PC-3 (cell line): ENCODE measurements around the gene ADGRG3. TPM values are rescaled to one million over a fixed set of nuclear protein-coding genes. Genes with fewer than 3 reads are reported as not detected.

Experiments
- ATAC-seq: fragments of 200-7000 bp; cut with Tn5 transposase; 2 replicates; pipeline ENCODE4 v1.9.1; 2020; ENCODE audit warnings: mild to moderate bottlenecking, moderate library complexity
- BruUV-seq: library from RNA; stranded (reverse); fragments of 400-500 nt; replicated peaks from 2 replicates; lab custom pipeline; 2021; lab: Mats Ljungman, UMichigan
- CTCF ChIA-PET: fragments of 300-600 bp; sonication (Branson Sonifier 250); formaldehyde crosslinking; loops from one replicate; lab custom pipeline; 2022; ENCODE audit warnings: antibody characterized with exemption; lab: Charles Lee
- POLR2A ChIA-PET: fragments of 300-600 bp; sonication (Branson Sonifier 250); formaldehyde crosslinking; loops from one replicate; lab custom pipeline; 2022; ENCODE audit warnings: antibody characterized with exemption; ENCODE audit not compliant: unreplicated experiment; lab: Charles Lee
- DNase-seq: peaks from one replicate; pipeline ENCODE4 v3.0.0-alpha.2; 2015
- H2AFZ ChIP-seq: fragments of 300-600 bp; sonication (generic); 2 replicates; pipeline ENCODE4 v1.6.0; 2016; ENCODE audit warnings: antibody characterized with exemption, low read length
- H3F3A ChIP-seq: fragments of 300-600 bp; sonication (generic); one replicate; pipeline ENCODE4 v1.6.0; 2017; ENCODE audit warnings: antibody characterized with exemption, low read length, control low read depth, mild to moderate bottlenecking; ENCODE audit not compliant: unreplicated experiment
- H3K27ac ChIP-seq: fragments of 300-600 bp; sonication (generic); 2 replicates; pipeline ENCODE4 v1.5.1; 2016; ENCODE audit warnings: mild to moderate bottlenecking, low read length
- H3K27me3 ChIP-seq: fragments of 300-600 bp; sonication (generic); 2 replicates; pipeline ENCODE4 v1.6.1; 2016; ENCODE audit warnings: low read length, mixed read lengths
- H3K36me3 ChIP-seq: fragments of 300-600 bp; sonication (generic); 2 replicates; pipeline ENCODE4 v1.6.1; 2016; ENCODE audit warnings: low read depth, mixed run types, low read length, mixed read lengths
- H3K4me1 ChIP-seq: fragments of 300-600 bp; sonication (generic); 2 replicates; pipeline ENCODE4 v1.5.1; 2016; ENCODE audit warnings: low read length; ENCODE audit not compliant: insufficient read depth
- H3K4me2 ChIP-seq: fragments of 300-600 bp; sonication (generic); 2 replicates; pipeline ENCODE4 v1.6.0; 2016; ENCODE audit warnings: low read length
- H3K4me3 ChIP-seq: fragments of 300-600 bp; sonication (generic); 2 replicates; pipeline ENCODE4 v1.5.1; 2016; ENCODE audit warnings: mild to moderate bottlenecking, low read length, mixed read lengths
- H3K79me2 ChIP-seq: fragments of 300-600 bp; sonication (generic); 2 replicates; pipeline ENCODE4 v1.6.1; 2017; ENCODE audit warnings: low read length, mixed read lengths
- H3K9ac ChIP-seq: fragments of 300-600 bp; sonication (generic); 2 replicates; pipeline ENCODE4 v1.6.0; 2016; ENCODE audit warnings: mild to moderate bottlenecking, low read length
- H3K9me2 ChIP-seq: fragments of 300-600 bp; sonication (generic); replicated peaks from 2 replicates; pipeline ENCODE4 v1.6.1; 2016; ENCODE audit warnings: mixed run types, low read length, mixed read lengths
- H3K9me3 ChIP-seq: fragments of 300-600 bp; sonication (generic); 2 replicates; pipeline ENCODE4 v1.6.1; 2016; ENCODE audit warnings: low read length, mixed read lengths
- H4K20me1 ChIP-seq: fragments of 300-600 bp; sonication (generic); 2 replicates; pipeline ENCODE4 v1.6.1; 2016; ENCODE audit warnings: low read length, mixed read lengths
- EZH2 ChIP-seq: fragments of 300-600 bp; sonication (generic); IDR thresholded peaks from one replicate; pipeline ENCODE4 v1.6.1; 2017; ENCODE audit warnings: antibody characterized with exemption, mild to moderate bottlenecking, low read length; ENCODE audit not compliant: unreplicated experiment
- EZH2phosphoT487 ChIP-seq: fragments of 300-600 bp; sonication (generic); IDR thresholded peaks from 2 replicates; pipeline ENCODE4 v1.6.1; 2018; ENCODE audit warnings: mild to moderate bottlenecking, antibody characterized with exemption, low read length, borderline replicate concordance
- intact Hi-C: fragments of 100-400 bp; cut with micrococcal nuclease; formaldehyde crosslinking; loops from 2 replicates; pipeline ENCODE4 v1.9.0; 2023
- total RNA-seq: library from RNA; depleted of rRNA; stranded (reverse); fragments of >200 nt; gene quantifications from 2 replicates; pipeline ENCODE4 v1.2.3, GENCODE V29; 2014
- TF ChIP-seq, protein P1 (sequence below): fragments of 300-600 bp; sonication (generic); conservative IDR thresholded peaks from 2 replicates; pipeline ENCODE4 v1.5.1; 2017; ENCODE audit warnings: antibody characterized with exemption, low read depth, mild to moderate bottlenecking, low read length

Gene ADGRG3
- total RNA-seq, 1 experiment from 2014 or later, result not detected

DNA sequence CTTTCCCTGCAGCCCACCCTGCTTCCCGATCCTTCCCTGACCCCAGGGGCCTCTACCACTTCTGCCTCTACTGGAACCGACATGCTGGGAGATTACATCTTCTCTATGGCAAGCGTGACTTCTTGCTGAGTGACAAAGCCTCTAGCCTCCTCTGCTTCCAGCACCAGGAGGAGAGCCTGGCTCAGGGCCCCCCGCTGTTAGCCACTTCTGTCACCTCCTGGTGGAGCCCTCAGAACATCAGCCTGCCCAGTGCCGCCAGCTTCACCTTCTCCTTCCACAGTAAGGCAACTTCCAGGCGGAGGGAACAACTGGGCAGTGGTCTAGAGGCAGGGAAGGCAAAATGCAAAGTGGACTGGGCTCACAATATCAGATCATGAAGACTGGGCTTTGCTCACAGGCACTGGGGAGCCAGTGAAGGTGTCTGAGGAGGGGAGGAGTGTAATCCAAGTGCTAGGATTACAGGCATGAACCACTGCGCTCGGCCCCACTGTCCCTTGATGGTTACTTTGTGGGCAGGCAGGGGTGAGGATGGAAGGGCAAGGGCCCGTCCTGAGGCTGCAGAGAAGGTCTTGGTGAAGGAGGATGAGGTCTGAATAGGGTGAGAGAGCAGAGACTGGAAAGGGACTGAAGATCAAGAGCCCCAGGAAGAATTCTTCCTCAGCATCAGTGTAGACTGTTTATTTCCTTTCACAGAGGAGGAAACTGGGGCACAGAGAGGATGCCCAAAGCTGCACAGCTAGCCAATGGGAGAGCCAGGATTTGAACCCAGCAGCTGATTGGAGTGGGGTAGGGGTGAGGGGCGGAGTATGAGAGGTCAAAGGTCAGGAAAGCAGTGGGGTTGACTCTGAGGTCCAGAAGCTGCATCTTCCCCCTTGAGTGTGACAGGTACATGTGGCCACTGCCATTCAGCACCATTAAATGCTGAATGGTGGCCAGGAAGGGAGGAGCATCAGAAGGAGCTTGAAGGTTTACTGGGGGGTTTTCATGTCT lies 16.5 kb upstream of the ADGRG3 start:
- H3K4me2 ChIP-seq, result no peak overlapping the region
- H3K27ac ChIP-seq, result no peak overlapping the region
- H3K4me3 ChIP-seq, result no peak overlapping the region
- intact Hi-C loops, result no loop called here
- no peaks in the 10 kb centered on the region for H3K9me2 ChIP-seq
- peaks cover 15% of the 10 kb centered on the region for H3K36me3 ChIP-seq
- DNase-seq, result no peak
- BruUV-seq, result no TSS peak
- no peaks in the 10 kb centered on the region for H3K27me3 ChIP-seq
- H3K9ac ChIP-seq, result no peak overlapping the region
- no peaks in the 10 kb centered on the region for H4K20me1 ChIP-seq
- H3K9me3 ChIP-seq, result no peaks in the 10 kb centered on the region
- no peaks in the 10 kb centered on the region; the same call in 1 of the 2 replicates for H3K79me2 ChIP-seq
- H3F3A ChIP-seq, result no peaks in the 10 kb centered on the region
- CTCF ChIA-PET, result no interaction called here
- TF ChIP-seq, protein P1, sequence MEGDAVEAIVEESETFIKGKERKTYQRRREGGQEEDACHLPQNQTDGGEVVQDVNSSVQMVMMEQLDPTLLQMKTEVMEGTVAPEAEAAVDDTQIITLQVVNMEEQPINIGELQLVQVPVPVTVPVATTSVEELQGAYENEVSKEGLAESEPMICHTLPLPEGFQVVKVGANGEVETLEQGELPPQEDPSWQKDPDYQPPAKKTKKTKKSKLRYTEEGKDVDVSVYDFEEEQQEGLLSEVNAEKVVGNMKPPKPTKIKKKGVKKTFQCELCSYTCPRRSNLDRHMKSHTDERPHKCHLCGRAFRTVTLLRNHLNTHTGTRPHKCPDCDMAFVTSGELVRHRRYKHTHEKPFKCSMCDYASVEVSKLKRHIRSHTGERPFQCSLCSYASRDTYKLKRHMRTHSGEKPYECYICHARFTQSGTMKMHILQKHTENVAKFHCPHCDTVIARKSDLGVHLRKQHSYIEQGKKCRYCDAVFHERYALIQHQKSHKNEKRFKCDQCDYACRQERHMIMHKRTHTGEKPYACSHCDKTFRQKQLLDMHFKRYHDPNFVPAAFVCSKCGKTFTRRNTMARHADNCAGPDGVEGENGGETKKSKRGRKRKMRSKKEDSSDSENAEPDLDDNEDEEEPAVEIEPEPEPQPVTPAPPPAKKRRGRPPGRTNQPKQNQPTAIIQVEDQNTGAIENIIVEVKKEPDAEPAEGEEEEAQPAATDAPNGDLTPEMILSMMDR, result no peak
- TF ChIP-seq EZH2phosphoT487 (no peak), EZH2 (no peak)
- no peak overlapping the region for H2AFZ ChIP-seq
- no peak for ATAC-seq
- H3K4me1 ChIP-seq, result peaks cover 12% of the 10 kb centered on the region
- POLR2A ChIA-PET, result no interaction called here

DNA sequence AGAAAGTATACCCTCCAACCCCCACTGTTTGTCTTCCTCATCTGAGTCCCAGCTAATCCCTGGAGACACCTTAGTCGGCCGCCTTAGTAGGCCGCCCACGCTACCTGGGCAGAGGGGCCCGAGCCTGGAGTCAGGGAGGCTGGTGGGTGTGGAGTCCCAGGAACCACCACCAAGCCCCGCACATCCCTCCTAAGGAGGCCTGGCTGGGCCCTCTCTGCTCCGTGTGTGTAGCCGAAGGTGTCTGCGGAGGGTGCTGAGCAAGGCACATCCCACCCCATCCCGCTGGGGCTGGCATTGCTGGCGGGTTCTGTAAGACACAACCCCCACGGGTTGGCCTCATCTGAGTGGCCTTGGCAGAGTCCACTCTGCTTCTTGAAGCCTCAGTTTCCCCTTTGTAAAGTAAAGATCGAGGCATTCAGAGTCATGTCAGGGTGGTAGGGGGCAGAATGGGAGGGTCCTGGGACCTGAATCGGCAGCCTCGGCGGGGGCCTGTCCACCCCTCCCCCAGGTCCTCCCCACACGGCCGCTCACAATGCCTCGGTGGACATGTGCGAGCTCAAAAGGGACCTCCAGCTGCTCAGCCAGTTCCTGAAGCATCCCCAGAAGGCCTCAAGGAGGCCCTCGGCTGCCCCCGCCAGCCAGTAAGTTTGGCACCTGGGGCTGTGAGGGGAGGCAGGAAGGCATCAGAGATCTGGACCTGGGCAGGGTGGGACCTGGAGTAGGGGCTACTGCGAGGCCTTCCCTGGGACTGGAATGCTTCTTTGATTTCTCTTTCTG lies 15.2 kb upstream of the ADGRG3 start:
- peaks cover 15% of the 10 kb centered on the region for H3K36me3 ChIP-seq
- ChIA-PET CTCF (interaction anchor here (0.6 kb wide), 2 partner anchors 31 to 316 kb away, joined by 3 to 5 read pairs; no protein-coding TSS in a partner anchor), POLR2A (no interaction called here)
- TF ChIP-seq, protein P1, result no peak
- TF ChIP-seq EZH2phosphoT487 (no peak), EZH2 (no peak)
- H4K20me1 ChIP-seq, result no peaks in the 10 kb centered on the region
- no peak overlapping the region for H3K9ac ChIP-seq
- H3K9me3 ChIP-seq, result no peaks in the 10 kb centered on the region
- BruUV-seq, result no TSS peak
- H3K4me1 ChIP-seq, result peaks cover 3% of the 10 kb centered on the region; the same call in 1 of the 2 replicates
- H3K4me3 ChIP-seq, result no peak overlapping the region
- DNase-seq (no peak), ATAC-seq (no peak)
- no peaks in the 10 kb centered on the region for H3F3A ChIP-seq
- H3K27me3 ChIP-seq, result no peaks in the 10 kb centered on the region
- intact Hi-C loops, result no loop called here
- H3K4me2 ChIP-seq, result no peak overlapping the region
- H2AFZ ChIP-seq, result no peak overlapping the region
- no peaks in the 10 kb centered on the region; the same call in 1 of the 2 replicates for H3K79me2 ChIP-seq
- no peaks in the 10 kb centered on the region for H3K9me2 ChIP-seq
- no peak overlapping the region for H3K27ac ChIP-seq
